ENCODE measurements around the gene HSD17B1.

The HSD17B1 gene

DNA sequence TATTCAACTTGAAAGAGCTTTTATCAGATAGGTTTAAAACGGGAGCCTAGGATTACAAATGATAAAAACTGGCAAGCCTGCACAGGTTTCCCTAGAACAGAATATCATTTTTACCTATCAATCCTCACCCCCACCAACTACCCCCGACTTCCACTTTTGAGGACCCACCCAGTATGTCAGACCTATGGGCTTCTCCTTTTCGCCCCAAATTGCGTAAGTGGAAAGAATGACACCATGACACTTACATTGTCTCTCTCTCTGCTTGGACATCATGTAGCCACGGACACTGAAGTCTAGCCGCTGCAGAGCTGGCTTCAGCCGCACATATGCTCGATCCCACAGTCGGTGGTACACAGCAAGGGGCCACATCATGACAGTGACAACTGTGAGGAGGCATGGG is 32.2 kb downstream of the HSD17B1 start:
- no peak for TF ChIP-seq ZFX (IDR thresholded peaks at IDR 0.05)
- TF ChIP-seq, protein P1, sequence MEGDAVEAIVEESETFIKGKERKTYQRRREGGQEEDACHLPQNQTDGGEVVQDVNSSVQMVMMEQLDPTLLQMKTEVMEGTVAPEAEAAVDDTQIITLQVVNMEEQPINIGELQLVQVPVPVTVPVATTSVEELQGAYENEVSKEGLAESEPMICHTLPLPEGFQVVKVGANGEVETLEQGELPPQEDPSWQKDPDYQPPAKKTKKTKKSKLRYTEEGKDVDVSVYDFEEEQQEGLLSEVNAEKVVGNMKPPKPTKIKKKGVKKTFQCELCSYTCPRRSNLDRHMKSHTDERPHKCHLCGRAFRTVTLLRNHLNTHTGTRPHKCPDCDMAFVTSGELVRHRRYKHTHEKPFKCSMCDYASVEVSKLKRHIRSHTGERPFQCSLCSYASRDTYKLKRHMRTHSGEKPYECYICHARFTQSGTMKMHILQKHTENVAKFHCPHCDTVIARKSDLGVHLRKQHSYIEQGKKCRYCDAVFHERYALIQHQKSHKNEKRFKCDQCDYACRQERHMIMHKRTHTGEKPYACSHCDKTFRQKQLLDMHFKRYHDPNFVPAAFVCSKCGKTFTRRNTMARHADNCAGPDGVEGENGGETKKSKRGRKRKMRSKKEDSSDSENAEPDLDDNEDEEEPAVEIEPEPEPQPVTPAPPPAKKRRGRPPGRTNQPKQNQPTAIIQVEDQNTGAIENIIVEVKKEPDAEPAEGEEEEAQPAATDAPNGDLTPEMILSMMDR (conservative IDR thresholded peaks at IDR 0.05): no peak
- no peak overlapping the region for H3K27ac ChIP-seq

DNA sequence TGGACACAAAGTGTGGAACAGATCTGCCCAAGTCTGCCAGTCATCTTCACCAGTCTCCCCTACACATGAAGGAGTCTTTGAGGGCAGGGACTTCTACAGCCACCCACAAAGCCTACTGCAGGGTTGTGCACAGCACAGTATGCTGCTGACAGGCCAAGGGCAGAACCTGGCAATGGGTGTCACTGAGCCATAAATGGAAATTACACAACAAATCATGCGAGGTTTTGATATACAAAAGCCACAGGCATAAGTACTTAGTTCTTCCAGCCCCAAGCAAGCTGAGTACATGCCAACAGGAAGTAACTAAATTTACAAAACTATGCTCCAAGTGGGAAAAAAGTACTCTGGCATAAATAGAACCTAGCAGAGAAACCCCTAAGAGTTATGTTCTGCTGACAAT is 32.6 kb downstream of the HSD17B1 start:
- H3K27ac ChIP-seq: no peak overlapping the region
- TF ChIP-seq, protein P1 (conservative IDR thresholded peaks at IDR 0.05): no peak
- TF ChIP-seq ZFX (IDR thresholded peaks at IDR 0.05): no peak

DNA sequence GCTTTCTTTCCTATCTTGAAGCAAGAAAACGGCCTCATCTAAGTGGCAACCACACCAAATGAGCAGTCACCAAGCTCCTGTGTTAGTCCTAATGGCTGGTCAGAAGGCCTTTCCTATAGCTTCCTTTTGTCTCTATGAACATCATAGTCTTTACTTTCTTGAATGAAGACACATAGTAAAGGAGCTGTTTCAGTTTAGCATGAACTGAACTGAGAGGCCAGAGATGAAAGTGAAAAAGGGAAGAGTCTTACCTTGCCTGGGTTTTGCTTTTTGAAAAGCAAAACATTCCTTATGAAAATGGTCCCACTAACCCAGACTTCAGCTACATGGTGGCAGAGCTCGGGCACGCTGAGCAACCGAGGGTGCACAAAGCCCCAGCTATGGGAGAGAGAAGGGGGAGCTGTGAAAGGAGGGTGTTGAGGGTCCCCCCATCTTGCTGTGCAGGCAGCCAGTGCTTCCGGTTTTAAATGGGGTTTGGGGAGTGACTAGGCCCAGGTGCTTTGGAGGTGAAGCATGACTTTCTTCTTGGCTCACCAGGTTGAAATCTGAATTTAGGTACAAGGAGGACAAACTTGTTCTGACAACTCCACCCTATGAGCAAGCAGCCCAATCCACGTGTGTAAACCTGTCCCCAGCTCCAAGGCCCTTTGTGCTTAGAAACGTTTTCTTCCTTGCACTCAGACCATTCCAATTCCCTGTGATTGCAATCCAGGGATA is 33.9 kb downstream of the HSD17B1 start:
- TF ChIP-seq, protein P1 (conservative IDR thresholded peaks at IDR 0.05): no peak
- no peak for TF ChIP-seq ZFX (IDR thresholded peaks at IDR 0.05)
- H3K27ac ChIP-seq: no peak overlapping the region

DNA sequence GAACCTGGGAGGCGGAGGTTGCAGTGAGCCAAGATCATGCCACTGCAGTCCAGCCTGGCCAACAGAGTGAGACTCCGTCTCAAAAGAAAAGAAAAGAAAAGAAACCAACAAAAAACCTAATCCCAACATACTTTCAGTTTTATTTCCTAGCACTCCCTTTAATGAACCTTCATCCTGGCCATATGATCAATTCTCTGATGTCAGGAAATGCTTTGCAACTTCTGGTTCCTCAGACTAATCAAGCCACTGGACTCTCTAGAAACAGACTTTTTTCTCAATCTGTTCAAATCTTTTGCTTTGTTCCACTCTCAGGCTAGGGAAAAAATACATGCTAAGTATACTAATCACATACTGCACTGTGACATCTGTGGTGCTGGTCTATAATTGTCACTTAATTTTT is 38.2 kb downstream of the HSD17B1 start:
- H3K27ac ChIP-seq: no peak overlapping the region
- TF ChIP-seq, protein P1 (conservative IDR thresholded peaks at IDR 0.05): no peak
- TF ChIP-seq ZFX (IDR thresholded peaks at IDR 0.05): no peak

DNA sequence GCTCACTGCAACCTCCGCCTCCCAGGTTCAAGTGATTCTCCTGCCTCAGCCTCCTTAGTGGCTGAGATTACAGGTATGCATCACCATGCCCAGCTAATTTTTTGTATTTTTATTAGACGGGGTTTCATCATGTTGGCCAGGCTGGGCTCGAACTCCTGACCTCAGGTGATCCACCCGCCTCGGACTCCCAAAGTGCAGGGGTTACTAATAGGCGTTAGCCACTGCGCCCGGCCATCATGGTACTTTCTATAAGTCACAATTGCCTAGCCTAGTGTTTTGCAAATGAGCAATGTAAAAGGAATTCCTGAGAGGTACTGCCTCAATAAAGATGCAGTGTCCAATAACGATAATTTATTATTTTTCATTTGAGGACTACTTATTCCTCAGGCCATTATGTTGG is 38.7 kb downstream of the HSD17B1 start:
- H3K27ac ChIP-seq: no peak overlapping the region
- no peak for TF ChIP-seq ZFX (IDR thresholded peaks at IDR 0.05)
- TF ChIP-seq, protein P1 (conservative IDR thresholded peaks at IDR 0.05): no peak

DNA sequence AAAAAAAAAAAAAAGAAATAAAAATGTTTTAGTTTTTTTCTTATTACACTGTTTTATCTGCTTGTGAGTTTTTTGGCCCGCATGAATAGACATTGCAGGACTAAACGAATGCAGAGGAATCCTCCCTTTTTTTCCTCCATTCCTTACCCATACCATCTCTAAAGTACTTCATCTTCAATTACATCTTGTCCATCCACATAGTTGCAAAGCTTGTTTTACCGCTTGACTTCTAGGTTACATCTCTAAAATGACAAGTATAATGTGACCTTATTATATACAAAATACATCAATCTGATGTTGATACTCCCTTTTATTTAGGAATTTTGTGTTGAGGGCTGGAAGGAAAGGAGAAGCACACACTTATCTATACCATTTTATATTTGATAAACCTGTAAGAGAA is 43.7 kb downstream of the HSD17B1 start:
- no peak for TF ChIP-seq ZFX (IDR thresholded peaks at IDR 0.05)
- TF ChIP-seq, protein P1 (conservative IDR thresholded peaks at IDR 0.05): no peak
- no peak overlapping the region for H3K27ac ChIP-seq

DNA sequence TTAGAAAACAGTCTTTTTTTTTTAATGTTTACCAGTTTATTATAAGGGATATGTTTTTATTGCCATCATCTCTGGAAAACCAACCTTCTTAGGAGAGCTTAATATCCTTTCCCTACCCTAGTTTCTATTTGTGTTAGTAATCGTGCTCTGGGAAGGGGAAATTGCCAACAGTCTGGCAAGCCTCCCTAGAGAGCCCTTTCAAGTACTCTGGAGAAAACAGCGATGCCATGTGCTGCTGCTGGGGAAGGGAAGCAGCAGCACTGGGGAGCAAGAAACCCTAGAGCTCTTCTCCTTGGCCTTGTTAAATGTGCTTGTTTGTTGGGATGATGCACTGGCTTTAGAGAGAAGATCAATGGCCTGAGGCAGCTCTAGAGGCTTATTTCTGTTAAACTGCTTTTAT is 46.2 kb downstream of the HSD17B1 start:
- no peak for TF ChIP-seq ZFX (IDR thresholded peaks at IDR 0.05)
- TF ChIP-seq, protein P1 (conservative IDR thresholded peaks at IDR 0.05): no peak
- H3K27ac ChIP-seq: no peak overlapping the region

Data from C4-2B (cell line).